GM21367 (cell line): ENCODE measurements around the gene KIAA2012.

ENCODE experiments used
- ATAC-seq: cut with Tn5 transposase; IDR thresholded peaks from one replicate; pipeline ENCODE4 v1.9.1; 2021; ENCODE audit not compliant: unreplicated experiment

The KIAA2012 gene

GRCh38 chr2:202074324-202074723 lies 1.3 kb downstream of the KIAA2012 start:
- no peak for ATAC-seq

GRCh38 chr2:202079310-202079709 lies 6.3 kb downstream of the KIAA2012 start:
- ATAC-seq: no peak

- ATAC-seq: no peak
These were observed 11.2 kb downstream of the KIAA2012 start for GRCh38 chr2:202084265-202084664.

GRCh38 chr2:202088777-202089176 lies 15.7 kb downstream of the KIAA2012 start:
- ATAC-seq: no peak

GRCh38 chr2:202090530-202090929 lies 17.5 kb downstream of the KIAA2012 start:
- ATAC-seq: no peak

GRCh38 chr2:202091476-202091875 lies 18.4 kb downstream of the KIAA2012 start:
- ATAC-seq: no peak

- ATAC-seq: no peak
These were observed 21.5 kb downstream of the KIAA2012 start for GRCh38 chr2:202094426-202094986.

- no peak for ATAC-seq
These were observed 22.2 kb downstream of the KIAA2012 start for GRCh38 chr2:202095235-202095634.

GRCh38 chr2:202096736-202097135 lies 23.7 kb downstream of the KIAA2012 start:
- no peak for ATAC-seq

GRCh38 chr2:202098291-202098690 lies 25.2 kb downstream of the KIAA2012 start:
- ATAC-seq: no peak

GRCh38 chr2:202099515-202099914 lies 26.5 kb downstream of the KIAA2012 start:
- no peak for ATAC-seq

GRCh38 chr2:202100176-202100575 lies 27.1 kb downstream of the KIAA2012 start:
- no peak for ATAC-seq

GRCh38 chr2:202101026-202101579 lies 28.0 kb downstream of the KIAA2012 start:
- ATAC-seq: no peak

- no peak for ATAC-seq
These were observed 29.5 kb downstream of the KIAA2012 start for GRCh38 chr2:202102425-202103000.

GRCh38 chr2:202104286-202104870 lies 31.3 kb downstream of the KIAA2012 start:
- ATAC-seq: no peak

- ATAC-seq: no peak
These were observed 32.0 kb downstream of the KIAA2012 start for GRCh38 chr2:202105025-202105424.

GRCh38 chr2:202108345-202108744 lies 35.3 kb downstream of the KIAA2012 start:
- ATAC-seq: no peak

GRCh38 chr2:202109139-202109736 lies 36.2 kb downstream of the KIAA2012 start:
- ATAC-seq: no peak

GRCh38 chr2:202109737-202110184 lies 36.7 kb downstream of the KIAA2012 start:
- ATAC-seq: no peak

GRCh38 chr2:202110491-202110890 lies 37.4 kb downstream of the KIAA2012 start:
- ATAC-seq: no peak

- no peak for ATAC-seq
These were observed 39.0 kb downstream of the KIAA2012 start for GRCh38 chr2:202112041-202112440.

- ATAC-seq: no peak
These were observed 40.6 kb downstream of the KIAA2012 start for GRCh38 chr2:202113571-202114142.
